ENCODE data around the gene MYH14.
A peak's percentile ranks its signal among the peaks of the same experiment; 100 is the strongest.

MYH14 gene

GRCh38 chr19:50196322-50196932 is 7.0 kb upstream of the MYH14 start:
- Mint-ChIP-seq H3K4me1 (peaks cover 16% of the 10 kb centered on the region), H3K4me3 (no peak overlapping the region), H3K9me3 (no peaks in the 10 kb centered on the region), H3K27ac (no peak overlapping the region), H3K36me3 (ENCODE audit: low read depth) (no peaks in the 10 kb centered on the region), H3K27me3 (ENCODE audit: low read depth) (peaks cover 57% of the 10 kb centered on the region)
- TF ChIP-seq, protein P1, sequence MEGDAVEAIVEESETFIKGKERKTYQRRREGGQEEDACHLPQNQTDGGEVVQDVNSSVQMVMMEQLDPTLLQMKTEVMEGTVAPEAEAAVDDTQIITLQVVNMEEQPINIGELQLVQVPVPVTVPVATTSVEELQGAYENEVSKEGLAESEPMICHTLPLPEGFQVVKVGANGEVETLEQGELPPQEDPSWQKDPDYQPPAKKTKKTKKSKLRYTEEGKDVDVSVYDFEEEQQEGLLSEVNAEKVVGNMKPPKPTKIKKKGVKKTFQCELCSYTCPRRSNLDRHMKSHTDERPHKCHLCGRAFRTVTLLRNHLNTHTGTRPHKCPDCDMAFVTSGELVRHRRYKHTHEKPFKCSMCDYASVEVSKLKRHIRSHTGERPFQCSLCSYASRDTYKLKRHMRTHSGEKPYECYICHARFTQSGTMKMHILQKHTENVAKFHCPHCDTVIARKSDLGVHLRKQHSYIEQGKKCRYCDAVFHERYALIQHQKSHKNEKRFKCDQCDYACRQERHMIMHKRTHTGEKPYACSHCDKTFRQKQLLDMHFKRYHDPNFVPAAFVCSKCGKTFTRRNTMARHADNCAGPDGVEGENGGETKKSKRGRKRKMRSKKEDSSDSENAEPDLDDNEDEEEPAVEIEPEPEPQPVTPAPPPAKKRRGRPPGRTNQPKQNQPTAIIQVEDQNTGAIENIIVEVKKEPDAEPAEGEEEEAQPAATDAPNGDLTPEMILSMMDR (IDR thresholded peaks at IDR 0.05; ENCODE audit: unreplicated experiment in 3 of 3): no peak

GRCh38 chr19:50197348-50197747 is 6.1 kb upstream of the MYH14 start:
- peaks cover 62% of the 10 kb centered on the region for H3K27me3 Mint-ChIP-seq (ENCODE audit: low read depth)

GRCh38 chr19:50198431-50199258 is 4.8 kb upstream of the MYH14 start:
- Mint-ChIP-seq H3K4me1 (peaks cover 19% of the 10 kb centered on the region), H3K27me3 (ENCODE audit: low read depth) (peaks cover 58% of the 10 kb centered on the region), H3K9me3 (no peaks in the 10 kb centered on the region), H3K4me3 (peak overlapping the region in 1 of 3 experiments; percentile 34), H3K27ac (no peak overlapping the region), H3K36me3 (ENCODE audit: low read depth) (no peaks in the 10 kb centered on the region)
- TF ChIP-seq, protein P1 (IDR thresholded peaks at IDR 0.05; ENCODE audit: unreplicated experiment in 3 of 3): no peak

More at GRCh38 chr19:50197348-50197747, 6.1 kb upstream of the MYH14 start:
- Mint-ChIP-seq H3K4me3 (no peak overlapping the region), H3K9me3 (no peaks in the 10 kb centered on the region), H3K4me1 (peaks cover 19% of the 10 kb centered on the region), H3K27ac (no peak overlapping the region), H3K36me3 (ENCODE audit: low read depth) (no peaks in the 10 kb centered on the region)
- TF ChIP-seq, protein P1 (IDR thresholded peaks at IDR 0.05; ENCODE audit: unreplicated experiment in 3 of 3): no peak

DNA sequence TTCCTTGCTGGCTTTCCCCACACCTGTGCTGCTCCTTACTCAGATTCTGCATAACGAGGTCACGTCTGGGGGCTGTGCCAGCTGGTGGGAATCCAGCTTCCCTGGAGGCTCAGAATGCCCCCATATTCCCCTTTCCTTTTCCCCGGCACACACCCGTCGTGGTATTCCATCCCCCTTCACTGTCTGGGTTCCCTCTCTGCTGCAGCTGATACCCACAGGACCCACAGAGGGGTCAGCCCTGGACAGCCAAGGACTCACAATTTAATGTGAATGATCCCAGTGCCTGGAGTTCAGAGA is 4.2 kb upstream of the MYH14 start:
- Mint-ChIP-seq H3K4me1 (peaks cover 19% of the 10 kb centered on the region), H3K36me3 (ENCODE audit: low read depth) (no peaks in the 10 kb centered on the region), H3K27me3 (ENCODE audit: low read depth) (peaks cover 59% of the 10 kb centered on the region), H3K4me3 (no peak overlapping the region), H3K27ac (no peak overlapping the region), H3K9me3 (no peaks in the 10 kb centered on the region)
- TF ChIP-seq, protein P1 (IDR thresholded peaks at IDR 0.05; ENCODE audit: unreplicated experiment in 3 of 3): no peak

- peaks cover 19% of the 10 kb centered on the region for H3K4me1 Mint-ChIP-seq
- no peaks in the 10 kb centered on the region for H3K9me3 Mint-ChIP-seq
- TF ChIP-seq, protein P1 (IDR thresholded peaks at IDR 0.05; ENCODE audit: unreplicated experiment in 3 of 3): no peak
- H3K36me3 Mint-ChIP-seq (ENCODE audit: low read depth): no peaks in the 10 kb centered on the region
- peak overlapping the region; percentile 27 to 56 (median 36) for H3K4me3 Mint-ChIP-seq
- H3K27ac Mint-ChIP-seq: no peak overlapping the region
- peaks cover 66% of the 10 kb centered on the region for H3K27me3 Mint-ChIP-seq (ENCODE audit: low read depth)
Measured at GRCh38 chr19:50202386-50202785, 1.0 kb upstream of the MYH14 start.

DNA sequence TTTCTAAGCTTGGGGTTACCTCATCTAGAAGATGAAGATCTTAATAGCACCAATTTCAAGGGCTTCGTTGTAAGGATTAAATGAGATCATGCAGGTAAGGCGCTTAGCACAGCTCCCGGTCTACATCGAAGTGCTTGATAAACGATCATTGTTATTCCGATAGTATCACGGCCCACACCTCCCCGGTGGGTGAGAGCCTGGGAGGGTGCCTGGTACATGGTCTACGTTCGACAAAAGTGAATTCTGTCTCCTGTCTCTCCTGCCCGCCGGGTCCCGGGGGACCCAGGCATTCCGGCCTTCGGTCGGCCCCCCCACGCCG is 501 bp upstream of the MYH14 start:
- no peaks in the 10 kb centered on the region for H3K36me3 Mint-ChIP-seq (ENCODE audit: low read depth)
- H3K27me3 Mint-ChIP-seq (ENCODE audit: low read depth): peaks cover 67% of the 10 kb centered on the region
- peak overlapping the region in 1 of 3 experiments; percentile 12 for H3K4me3 Mint-ChIP-seq
- peaks cover 19% of the 10 kb centered on the region for H3K4me1 Mint-ChIP-seq
- TF ChIP-seq, protein P1 (IDR thresholded peaks at IDR 0.05; ENCODE audit: unreplicated experiment in 3 of 3): no peak
- H3K9me3 Mint-ChIP-seq: no peaks in the 10 kb centered on the region
- no peak overlapping the region for H3K27ac Mint-ChIP-seq
